Type B pancreatic cell (in vitro differentiated cells): Measurements from ENCODE around the gene PTPRM. TPM values are rescaled to one million over a fixed set of nuclear protein-coding genes. Genes with fewer than 3 reads are reported as not detected.

Source experiments
- DNase-seq: peaks from one replicate; pipeline ENCODE4 v3.0.0; 2021; ENCODE audit warnings: mixed read lengths; ENCODE audit not compliant: unreplicated experiment; ENCODE audit errors: extremely low spot score
- H3K27ac Mint-ChIP-seq: 2 replicates; pipeline ENCODE4 v1.8.0; 2021; ENCODE audit warnings: mild to moderate bottlenecking, mixed read lengths
- H3K27me3 Mint-ChIP-seq: 2 replicates; pipeline ENCODE4 v1.8.0; 2021; ENCODE audit warnings: mixed read lengths
- H3K36me3 Mint-ChIP-seq: 2 replicates; pipeline ENCODE4 v1.8.0; 2021; ENCODE audit warnings: mixed read lengths
- H3K4me1 Mint-ChIP-seq: one replicate; pipeline ENCODE4 v1.8.0; 2021; ENCODE audit warnings: mixed read lengths; ENCODE audit not compliant: unreplicated experiment
- H3K4me3 Mint-ChIP-seq: 2 replicates; pipeline ENCODE4 v1.8.0; 2021; ENCODE audit warnings: mild to moderate bottlenecking, mixed read lengths
- H3K9me3 Mint-ChIP-seq: 2 replicates; pipeline ENCODE4 v1.8.0; 2021; ENCODE audit warnings: mixed read lengths
- total RNA-seq: library from RNA; stranded (reverse); gene quantifications from 2 replicates; pipeline ENCODE4 v1.2.1, GENCODE V29; 2021; ENCODE audit warnings: low replicate concordance
- TF ChIP-seq, protein P1 (sequence below): fragments of 200-600 bp; sonication (generic); conservative IDR thresholded peaks from 2 replicates; pipeline ENCODE4 v1.5.0; 2021; ENCODE audit warnings: antibody characterized with exemption, mild to moderate bottlenecking

The PTPRM gene
- total RNA-seq, 1 donor from 2014 or later: 18.6 TPM

DNA sequence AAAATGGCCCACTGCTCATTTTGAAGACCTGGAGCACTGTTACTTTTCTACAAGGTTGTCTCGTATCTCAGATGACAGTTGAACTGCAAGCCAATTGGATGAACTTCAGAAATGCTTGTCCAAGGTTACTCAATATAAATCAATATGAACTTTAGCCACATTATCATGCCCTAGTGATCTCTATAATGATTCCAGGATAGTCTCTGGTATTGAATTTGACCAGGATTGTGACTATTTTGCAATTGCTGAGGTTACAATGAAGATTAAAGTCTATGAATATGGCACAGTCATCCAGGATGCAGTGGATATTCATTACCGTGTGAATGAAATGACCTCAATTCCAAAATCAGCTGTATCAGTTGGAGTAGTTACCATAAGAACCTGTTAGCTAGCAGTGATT lies 846.1 kb downstream of the PTPRM start:
- no peaks in the 10 kb centered on the region for H3K36me3 Mint-ChIP-seq
- no peak overlapping the region for H3K27ac Mint-ChIP-seq
- TF ChIP-seq, protein P1, sequence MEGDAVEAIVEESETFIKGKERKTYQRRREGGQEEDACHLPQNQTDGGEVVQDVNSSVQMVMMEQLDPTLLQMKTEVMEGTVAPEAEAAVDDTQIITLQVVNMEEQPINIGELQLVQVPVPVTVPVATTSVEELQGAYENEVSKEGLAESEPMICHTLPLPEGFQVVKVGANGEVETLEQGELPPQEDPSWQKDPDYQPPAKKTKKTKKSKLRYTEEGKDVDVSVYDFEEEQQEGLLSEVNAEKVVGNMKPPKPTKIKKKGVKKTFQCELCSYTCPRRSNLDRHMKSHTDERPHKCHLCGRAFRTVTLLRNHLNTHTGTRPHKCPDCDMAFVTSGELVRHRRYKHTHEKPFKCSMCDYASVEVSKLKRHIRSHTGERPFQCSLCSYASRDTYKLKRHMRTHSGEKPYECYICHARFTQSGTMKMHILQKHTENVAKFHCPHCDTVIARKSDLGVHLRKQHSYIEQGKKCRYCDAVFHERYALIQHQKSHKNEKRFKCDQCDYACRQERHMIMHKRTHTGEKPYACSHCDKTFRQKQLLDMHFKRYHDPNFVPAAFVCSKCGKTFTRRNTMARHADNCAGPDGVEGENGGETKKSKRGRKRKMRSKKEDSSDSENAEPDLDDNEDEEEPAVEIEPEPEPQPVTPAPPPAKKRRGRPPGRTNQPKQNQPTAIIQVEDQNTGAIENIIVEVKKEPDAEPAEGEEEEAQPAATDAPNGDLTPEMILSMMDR: no peak
- no peaks in the 10 kb centered on the region for H3K4me1 Mint-ChIP-seq
- no peak for DNase-seq
- H3K9me3 Mint-ChIP-seq: peaks cover 10% of the 10 kb centered on the region
- peaks cover 10% of the 10 kb centered on the region for H3K27me3 Mint-ChIP-seq
- H3K4me3 Mint-ChIP-seq: no peak overlapping the region

- Mint-ChIP-seq H3K27me3 (peaks cover 10% of the 10 kb centered on the region), H3K4me1 (no peaks in the 10 kb centered on the region), H3K9me3 (peaks cover 10% of the 10 kb centered on the region), H3K4me3 (no peak overlapping the region), H3K27ac (no peak overlapping the region), H3K36me3 (no peaks in the 10 kb centered on the region)
- no peak for DNase-seq
- TF ChIP-seq, protein P1: no peak
These were observed 846.6 kb downstream of the PTPRM start for GRCh38 chr18:8413751-8414150.

DNA sequence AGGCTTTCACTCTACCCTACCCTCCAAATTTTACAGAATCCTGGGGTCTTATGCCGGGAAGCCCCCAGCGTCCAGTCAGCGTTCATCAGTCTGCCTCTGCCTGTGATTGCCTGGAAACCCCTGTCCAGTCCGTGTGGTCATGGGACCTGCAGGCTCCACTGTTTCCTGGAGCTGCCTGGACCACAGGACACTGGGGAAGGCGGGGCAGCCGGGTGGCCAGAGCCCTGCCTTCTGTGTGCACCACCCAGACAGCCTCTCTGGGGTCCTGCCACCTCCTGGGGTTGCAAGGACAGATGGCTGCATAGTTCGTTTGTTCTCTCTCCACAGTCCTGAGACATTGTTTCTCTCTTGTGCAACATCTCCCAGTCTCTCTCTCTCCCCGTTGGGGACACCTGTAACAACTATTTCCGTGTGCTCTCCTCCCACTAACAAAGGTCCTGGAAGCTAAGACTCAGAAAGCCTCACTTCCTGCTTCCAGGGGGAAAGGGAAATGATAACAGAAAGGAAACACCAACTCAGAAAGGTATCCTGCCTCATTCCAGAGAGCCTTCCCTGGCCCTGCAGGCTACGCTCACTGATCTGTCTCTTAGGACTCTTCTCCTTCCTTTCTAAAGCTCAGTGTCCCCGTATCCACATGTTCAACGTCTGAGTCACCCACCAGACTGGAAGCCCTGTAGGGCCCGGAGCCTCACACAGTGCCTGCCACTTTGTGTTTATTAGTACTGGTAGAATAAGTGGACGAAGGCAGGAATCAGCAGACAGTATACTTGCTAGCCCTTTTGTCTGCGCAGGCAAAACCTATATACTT lies 849.3 kb downstream of the PTPRM start:
- H3K4me3 Mint-ChIP-seq: no peak overlapping the region
- DNase-seq: no peak
- no peaks in the 10 kb centered on the region for H3K36me3 Mint-ChIP-seq
- peaks cover 10% of the 10 kb centered on the region for H3K27me3 Mint-ChIP-seq
- no peaks in the 10 kb centered on the region for H3K4me1 Mint-ChIP-seq
- H3K9me3 Mint-ChIP-seq: peaks cover 3% of the 10 kb centered on the region
- H3K27ac Mint-ChIP-seq: no peak overlapping the region
- TF ChIP-seq, protein P1: no peak

DNA sequence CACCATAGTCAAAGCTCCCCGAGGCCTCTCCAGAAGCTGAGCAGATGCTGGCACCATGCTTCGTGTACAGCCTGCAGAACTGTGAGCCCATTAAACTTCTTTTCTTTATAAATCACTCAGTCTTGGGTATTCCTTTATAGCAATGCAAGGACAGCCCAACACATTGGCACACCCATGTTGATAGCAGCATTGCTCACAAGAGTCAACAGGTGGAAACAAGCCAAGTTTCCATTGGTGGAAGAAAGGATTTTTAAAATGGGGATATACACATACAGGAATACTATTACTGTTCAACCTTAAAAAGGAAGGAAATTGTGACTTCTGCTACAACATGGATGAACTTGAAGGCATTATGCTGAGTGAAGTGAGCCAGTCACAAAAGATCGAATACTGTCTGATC lies 855.3 kb downstream of the PTPRM start:
- Mint-ChIP-seq H3K4me3 (no peak overlapping the region), H3K36me3 (no peaks in the 10 kb centered on the region), H3K27me3 (no peaks in the 10 kb centered on the region), H3K27ac (no peak overlapping the region), H3K4me1 (peaks cover 7% of the 10 kb centered on the region), H3K9me3 (peaks cover 4% of the 10 kb centered on the region)
- no peak for DNase-seq
- TF ChIP-seq, protein P1: no peak

- no peak for DNase-seq
- Mint-ChIP-seq H3K27ac (no peak overlapping the region), H3K4me1 (peaks cover 7% of the 10 kb centered on the region), H3K4me3 (no peak overlapping the region), H3K27me3 (no peaks in the 10 kb centered on the region), H3K9me3 (peaks cover 4% of the 10 kb centered on the region), H3K36me3 (no peaks in the 10 kb centered on the region)
- TF ChIP-seq, protein P1: no peak
These were observed 856.0 kb downstream of the PTPRM start for GRCh38 chr18:8423051-8423557.
